T-helper 1 cell (primary cell): ENCODE data around the gene INPPL1.
"Not testable (repeated sequence)": the region's sequence is repeated elsewhere in the genome, so short reads cannot be mapped to it uniquely, and the experiment has no call there.

ENCODE experiments used
- DNase-seq, 5 donors: peaks; one replicate each; pipeline ENCODE4 v3.0.0-alpha.2; 2012 to 2020

The INPPL1 gene

DNA sequence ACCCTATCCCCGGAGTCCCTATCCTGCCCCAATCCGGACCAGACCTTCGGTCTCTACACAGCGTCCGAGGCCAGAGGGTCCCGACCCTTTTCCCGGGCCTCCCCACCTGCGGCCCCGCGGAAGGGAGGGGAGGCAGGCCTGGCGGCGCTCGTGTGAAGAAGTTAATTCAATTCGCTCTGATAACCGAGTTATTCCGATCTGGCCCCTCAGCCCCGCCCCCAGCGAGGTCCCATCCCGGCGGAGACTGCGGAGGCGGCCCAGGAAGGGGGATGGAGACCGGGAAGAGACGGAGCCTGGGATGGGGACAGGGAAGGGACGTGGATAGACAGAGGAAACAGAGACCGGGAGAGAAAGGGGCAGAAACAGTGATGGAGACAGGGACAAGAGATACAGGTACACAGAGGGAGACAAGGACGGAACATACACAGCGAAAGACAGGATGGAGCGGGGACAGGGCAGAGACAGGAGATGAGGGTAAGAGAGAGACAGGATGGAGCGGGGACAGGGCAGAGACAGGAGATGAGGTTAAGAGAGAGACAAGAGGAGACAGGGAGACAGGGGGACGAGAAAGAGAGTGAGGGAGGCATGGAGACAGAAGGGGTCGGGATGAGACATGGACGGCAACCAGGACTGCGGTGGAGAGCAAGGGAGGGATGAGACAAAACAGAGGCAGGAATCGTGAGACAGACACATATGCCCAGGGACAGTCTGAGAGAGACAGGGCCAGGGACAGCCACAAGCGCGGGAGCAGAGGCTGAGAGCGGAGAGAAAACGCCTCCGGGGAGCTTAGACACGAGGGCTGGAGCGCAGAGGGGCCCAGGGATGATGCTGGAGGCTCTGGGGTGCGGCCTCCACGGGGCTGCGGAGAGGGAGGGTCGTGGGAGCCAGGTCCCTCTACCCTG is 20.0 kb downstream of the INPPL1 start:
- DNase-seq, result no peak

DNA sequence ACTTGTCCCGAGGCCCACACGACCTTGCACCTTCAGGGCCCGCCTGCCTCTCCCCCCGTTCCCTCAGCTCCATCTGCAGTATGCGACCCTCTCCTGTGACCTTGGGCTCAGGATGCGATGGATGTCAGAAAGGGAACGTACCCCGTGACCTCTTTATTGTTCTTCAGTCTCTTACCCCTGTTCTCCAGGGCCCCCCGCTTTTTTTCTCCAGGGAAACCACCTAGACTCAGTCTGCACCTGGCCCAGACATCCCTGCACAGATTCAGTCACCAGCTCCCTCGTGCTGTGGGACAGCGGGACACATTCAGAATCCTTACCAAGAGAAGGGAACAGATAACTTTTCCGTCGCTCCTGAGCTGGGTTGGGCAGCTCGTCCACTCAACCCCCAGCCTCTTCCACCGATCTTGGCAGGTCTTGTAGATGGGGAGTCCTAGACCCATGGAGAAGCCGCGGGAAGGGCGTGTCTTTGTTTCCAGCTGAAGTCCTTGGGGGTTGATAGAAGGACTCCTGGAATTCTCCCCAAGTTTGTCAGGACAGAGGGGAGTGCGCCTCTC is 20.8 kb downstream of the INPPL1 start:
- no peak for DNase-seq

DNA sequence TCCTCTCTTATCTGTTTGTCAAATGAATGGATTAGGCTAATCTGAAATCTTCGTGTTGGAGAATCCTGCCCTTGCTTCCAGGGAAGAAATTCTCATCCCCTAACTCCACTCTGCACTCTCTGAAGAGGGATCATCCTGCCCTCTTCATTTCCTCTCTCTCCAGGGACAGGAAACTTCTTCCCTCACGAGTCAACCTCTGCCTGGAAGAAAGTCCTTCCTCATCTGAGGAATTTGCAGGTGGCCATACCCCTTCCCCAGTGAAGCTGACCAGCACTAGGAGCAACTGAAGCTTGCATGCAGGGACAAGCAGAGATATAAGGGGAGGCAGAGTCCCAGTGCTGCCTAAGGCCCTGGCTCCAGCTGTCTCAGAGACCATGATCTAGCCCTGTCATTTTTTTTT is 23.0 kb downstream of the INPPL1 start:
- no peak for DNase-seq

DNA sequence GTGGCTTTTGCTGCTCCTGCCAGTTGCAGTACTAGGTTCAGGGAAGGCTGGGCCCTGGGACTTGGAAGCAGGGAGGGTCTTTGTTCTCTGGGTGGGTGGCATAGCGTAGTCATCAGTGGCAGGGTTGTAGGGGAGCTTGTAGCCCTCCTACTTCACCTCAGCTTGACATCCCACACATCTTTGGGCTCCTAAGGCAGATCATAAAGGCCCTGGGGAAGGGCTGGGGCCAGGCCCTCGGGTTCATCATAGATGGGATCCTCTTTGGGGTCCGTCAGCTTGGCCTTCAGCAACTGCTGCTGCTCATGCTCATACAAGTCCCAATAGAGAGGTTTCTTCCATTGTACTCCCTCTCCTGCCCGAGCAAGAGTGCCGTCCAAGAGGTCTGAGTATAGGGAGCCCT is 25.4 kb downstream of the INPPL1 start:
- no peak for DNase-seq

DNA sequence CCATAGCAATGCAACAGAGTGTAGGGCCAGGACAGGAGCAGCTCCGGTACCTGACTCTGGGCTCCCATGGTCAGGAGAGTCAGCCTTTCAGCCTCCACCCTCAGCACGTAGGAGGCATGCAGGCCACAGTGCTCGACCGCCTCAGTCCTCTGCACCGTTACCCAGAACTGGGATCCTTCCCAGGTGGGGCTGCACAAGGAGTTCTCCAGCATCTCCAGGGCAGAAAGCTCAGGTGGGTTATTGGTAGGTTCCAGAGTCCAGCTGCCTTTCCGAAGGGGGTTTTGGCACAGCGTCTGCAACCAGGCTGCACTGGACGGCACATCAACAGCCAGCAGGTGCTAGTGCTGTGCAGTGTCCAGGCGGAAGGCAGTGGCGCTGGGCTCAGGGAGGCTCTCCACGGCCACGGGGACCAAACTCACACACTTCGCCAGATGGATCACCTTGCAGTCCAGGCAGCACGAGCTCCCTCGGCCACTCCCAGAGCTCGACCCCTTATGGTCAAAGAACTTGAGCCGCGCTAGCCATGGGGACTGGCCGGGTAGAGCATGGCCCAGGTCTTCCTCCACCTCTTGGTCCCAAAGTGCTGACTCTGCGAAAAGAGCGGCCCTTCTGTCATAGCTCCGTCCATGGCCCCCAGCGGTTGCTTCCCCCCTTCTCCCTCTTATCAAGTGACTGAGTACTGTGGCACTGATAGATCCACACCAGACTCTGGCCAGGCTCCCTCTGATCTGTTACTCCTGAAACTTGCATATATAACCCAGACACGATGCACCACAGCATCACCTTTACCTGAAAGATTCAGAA is 26.3 kb downstream of the INPPL1 start:
- DNase-seq, result no peak

DNA sequence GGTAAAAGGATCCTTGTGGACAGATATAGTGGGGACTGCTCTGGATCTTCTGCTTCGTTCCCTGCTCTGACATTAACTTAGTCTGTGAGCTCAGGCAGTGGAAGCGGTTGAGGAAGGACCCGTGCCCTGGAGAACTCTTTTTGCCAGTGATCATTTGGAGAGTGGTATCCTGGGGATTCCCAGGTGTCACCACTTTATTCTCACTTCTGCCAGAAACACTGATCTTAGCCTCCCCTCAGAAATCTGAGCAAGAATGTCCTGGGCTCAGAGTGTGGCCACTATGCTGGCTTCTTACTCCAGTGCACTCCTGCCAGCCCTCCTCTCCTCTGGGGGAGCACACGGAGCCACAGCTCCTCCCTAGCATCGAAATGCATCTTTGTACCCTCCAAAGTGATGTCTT is 27.0 kb downstream of the INPPL1 start:
- DNase-seq, result no peak

DNA sequence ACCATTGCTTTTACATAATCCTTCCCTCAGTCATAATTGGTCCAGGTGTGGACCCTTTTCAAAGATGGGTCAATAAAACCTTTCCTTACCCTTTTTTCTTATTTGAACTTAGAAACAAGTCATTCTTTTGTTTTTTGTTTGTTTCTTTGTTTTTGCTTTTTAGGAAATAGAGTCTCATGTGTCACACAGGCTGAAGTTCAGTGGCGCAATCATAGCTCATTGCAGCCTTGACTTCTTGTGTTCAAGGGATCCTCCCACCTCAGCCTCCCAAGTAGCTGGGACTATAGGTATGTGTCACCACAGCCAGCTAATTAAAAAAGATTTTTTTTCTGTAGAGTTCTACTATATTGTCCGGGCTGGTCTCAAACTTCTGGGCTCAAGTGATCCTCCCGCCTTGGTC is 28.8 kb downstream of the INPPL1 start:
- DNase-seq, result no peak

DNA sequence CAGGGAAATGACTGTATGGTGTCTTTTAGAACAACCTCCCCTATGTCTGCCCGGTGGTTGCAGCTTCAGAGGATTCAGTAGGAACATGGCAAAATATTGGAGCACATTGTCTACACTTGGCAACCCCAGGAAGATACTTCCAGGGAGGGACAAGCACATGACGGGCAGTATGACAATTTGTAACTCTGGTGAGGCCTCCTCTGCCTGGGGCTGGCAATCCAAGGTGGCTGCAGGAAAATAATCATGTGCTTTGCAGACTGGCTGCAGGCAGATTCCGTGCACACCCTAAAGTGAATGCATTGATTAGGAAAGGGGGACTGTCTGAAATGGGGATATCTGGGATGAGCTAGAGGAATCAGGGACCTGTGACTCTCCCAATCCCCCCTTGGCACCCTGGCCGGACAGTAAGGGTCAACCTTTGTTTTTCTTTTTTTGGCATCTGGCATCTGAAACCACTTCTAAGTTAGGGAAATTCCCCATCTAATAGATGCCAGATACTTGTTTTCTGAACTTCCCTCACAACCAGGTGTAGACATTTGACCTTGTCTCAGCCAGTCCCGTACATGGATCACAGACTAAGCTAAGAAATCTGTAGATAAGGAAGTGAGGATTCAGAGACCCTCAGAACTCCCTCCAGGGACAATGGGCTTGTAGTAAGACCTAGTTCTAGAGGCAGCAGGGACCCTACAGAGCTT is 29.9 kb downstream of the INPPL1 start:
- DNase-seq, result no peak

DNA sequence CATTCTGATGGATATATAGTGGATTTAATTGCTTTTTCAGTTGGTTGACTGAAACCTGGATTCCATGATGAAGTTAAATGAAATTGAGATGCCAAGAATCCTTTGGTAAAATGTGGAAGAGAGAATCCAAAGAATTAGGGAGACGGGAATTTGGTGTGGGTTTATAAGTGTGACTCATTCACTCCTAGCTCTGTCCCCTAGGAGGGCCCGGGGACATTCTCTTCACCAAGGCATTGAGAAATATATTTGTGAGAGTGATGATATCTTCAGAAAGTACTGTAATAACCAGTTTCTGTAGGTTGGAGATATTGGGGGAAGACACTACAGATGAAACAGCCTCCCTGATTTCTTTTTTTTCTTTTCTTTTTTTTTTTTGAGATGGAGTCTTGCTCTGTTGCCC is 33.0 kb downstream of the INPPL1 start:
- no peak for DNase-seq

DNA sequence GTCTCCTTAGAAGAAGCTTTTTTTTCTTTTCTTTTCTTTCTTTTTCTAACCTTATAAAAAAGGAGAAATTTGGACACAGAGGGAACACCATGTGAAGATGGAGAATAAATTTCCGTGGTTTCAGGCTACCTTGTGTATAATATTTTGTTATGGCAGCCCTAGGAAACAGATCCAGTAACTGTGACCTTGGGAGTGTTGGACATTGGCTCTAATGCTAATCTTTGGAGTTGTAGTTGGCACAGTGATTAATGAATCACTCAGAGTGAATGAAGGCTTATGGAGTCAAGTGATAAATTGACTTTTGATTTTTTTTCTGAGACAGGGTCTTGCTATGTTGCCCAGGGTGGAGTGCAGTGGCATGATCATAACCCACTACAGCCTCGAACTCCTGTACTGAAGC is 34.9 kb downstream of the INPPL1 start:
- DNase-seq, result no peak

DNA sequence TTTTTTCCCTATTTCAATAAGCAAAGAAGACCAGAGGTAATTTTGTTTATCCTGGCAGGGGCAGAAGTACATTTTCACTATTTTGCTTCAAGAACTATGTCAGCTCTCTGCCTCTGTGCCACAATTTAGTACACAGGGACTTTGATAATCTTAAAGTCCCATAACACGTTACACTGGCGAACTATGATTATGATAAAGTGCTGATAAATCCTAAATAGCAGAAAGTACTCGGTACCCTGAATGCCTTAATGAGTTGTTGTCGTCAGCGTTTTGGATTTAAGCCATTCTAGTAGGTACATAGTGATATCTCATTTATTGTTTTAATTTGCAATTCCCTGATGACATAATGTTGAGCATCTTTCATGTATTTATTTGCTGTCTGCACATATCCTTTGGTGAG is 36.0 kb downstream of the INPPL1 start:
- DNase-seq, result no peak

DNA sequence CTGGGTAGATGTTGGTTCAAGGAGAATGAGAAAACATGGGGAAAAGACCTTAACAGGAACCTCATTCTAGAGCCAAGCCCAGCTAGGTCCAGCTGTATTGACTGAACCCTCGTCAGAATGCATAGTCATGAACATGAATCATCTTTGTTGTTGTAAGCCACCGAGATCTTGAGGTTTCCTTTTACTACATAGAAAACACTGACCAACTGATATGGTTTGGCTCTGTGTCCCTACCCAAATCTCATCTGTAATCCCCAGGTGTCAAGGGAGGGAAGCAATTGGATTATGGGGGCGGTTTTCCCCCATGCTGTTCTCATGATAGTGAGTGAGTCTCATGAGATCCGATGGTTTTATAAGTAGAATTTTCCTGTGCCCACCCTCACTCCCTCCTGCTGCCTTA is 38.8 kb downstream of the INPPL1 start:
- DNase-seq, result no peak

DNA sequence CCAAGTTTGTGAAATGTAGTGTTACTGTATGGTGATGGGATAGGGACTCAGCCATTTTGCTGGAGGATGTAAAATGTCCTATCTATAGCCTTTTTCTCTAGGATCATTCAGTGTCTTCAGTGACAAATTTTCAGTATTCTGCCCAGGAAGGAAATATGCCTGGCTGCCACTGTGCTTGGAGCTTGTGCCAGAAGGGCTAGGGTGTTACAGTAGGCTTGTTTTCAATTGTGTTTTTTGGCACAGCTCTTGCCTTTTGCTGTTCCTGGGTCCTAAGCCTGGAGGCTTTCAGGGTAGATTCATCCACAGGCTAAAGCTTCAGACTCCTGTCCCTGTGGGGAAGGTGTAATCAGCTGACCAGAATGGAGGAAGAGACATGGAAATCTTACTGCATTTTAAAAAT is 41.4 kb downstream of the INPPL1 start:
- DNase-seq, result no peak

DNA sequence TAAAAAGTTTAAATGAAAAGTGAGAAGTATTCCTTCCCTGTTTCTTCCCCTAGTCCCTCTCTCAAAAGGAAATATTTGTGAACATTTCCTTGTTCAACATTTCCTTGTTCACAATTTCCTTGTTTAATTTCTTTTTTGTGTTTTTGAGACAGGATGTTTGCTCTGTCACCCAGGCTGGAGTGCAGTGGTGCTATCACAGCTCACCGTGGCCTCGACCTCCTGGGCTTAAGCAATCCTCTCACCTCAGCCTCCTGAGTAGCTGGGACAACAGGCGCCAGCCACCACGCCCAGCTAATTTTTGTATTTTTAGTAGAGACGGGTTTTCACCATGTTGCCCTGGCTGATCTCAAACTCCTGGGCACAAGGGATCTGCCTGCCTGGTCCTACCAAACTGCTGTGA is 42.4 kb downstream of the INPPL1 start:
- DNase-seq, result not testable (repeated sequence)

DNA sequence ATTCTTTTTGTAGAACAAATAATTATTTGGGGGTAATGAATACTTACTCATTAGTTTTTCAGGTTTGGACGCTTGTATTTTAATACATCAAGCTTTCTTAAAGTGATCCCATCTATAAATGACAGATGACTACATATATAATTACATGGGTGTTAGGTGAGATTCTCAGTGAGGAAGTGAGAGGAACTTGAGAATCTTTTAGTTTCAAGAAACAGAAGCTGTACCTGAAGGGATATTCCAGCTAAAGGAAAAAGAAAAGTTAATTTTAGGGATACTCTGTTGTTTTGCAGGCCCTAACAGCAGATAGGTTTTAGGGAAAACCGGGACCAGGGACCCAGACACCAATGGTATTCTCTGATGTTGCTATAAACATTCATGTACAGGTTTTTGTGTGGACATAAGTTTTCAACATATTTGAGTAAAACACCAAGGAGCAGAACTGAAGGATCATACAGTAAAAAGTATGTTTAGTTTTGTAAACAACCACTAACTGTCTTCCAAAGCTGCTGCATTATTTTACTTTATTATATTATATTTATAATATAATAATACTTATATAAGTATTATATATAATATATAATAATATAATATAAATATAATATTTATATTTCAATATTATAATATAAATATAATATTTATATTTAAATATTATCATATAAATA is 43.5 kb downstream of the INPPL1 start:
- no peak for DNase-seq

DNA sequence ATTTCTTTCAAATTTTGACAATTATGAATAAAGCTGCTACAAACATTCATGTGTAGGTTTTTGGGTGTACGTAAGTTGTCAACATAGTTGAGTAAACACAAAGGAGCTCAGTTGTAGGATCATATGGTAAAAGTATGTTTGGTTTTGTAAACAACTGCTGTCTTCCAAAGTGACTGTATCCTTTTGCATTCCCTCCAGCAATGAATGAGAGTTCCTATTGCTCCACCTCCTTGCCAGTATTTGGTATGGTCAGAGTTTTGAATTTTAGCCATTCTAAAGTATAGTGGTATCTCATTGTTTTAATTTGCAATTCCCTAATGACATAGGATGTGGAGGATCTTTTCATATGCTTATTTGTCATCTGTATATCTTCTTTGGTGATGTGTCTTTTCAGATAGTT is 47.4 kb downstream of the INPPL1 start:
- no peak for DNase-seq

DNA sequence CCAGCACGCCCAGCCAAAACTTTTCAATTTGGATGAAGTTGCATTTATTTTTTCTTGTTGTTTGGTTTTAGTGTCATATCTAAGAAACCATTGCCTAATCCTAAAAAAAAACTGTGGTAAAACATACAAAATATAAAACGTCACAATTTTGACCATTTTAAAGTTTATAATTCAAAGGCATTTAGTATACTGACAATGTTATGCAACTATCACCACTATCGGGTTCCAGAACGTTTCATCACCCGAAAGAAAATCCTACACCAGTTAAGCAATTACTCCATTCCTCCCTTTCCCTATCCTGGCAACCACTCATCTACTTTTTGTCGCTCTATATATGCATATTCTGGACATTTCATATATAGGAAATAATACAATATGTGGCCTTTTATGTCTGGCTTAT is 49.9 kb downstream of the INPPL1 start:
- DNase-seq, result no peak

DNA sequence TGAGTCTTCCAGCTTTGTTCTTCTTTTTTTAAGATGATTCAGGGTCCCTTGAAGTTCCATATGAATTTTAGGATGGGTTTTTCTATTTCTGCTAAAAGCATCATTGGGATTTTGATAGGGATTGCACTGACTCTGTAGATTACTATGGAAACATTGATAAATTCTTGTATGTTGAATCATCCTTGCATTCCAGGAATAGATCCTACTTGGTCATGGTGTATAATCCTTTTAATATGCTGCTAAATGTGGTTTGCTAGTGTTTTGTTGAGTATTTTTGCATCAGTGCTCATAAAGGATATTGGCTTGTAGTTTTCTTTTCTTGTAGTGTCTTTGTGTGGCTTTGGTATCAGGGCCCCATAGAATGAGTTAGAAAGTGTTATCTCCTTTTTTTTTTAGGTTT is 54.3 kb downstream of the INPPL1 start:
- no peak for DNase-seq

DNA sequence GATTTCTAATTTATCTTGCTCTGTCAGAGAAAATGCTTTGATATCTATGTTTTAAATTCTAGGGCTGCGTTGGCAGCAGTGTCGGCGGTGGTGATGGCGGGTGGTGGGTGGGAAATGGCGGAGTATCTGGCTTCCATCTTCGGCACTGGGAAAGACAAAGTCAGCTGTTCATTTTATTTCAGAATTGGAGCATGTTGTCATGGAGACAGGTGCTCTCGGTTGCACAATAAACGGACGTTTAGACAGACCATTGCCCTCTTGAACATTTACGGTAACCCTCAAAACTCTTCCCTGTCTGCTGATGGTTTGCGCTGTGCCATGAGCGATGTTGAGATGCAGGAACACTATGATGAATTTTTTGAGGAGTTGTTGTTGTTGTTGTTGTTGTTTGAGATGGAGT is 55.5 kb downstream of the INPPL1 start:
- DNase-seq, result no peak

DNA sequence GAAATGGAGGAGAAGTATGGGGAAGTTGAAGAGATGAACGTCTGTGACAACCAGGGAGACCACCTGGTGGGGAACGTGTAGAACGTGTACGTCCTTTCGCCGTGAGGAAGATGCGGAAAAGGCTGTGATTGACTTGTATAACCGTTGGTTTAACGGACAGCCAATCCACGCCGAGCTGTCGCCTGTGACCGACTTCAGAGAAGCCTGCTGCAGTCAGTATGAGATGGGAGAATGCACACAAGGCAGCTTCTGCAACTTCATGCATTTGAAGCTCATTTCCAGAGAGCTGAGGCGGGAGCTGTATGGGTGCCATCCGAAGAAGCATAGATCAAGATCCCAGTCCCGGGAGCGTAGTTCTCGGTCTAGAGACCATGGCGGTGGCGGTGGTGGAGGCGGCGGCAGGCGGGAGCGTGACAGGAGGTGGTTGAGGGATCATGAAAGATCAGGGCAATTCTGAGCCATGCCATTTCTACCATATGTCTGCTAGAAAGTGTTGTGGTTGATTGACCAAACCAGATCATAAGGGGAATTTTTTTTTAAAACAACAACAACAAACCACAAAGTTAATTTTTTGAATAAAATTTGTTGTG is 56.3 kb downstream of the INPPL1 start:
- DNase-seq, result no peak

DNA sequence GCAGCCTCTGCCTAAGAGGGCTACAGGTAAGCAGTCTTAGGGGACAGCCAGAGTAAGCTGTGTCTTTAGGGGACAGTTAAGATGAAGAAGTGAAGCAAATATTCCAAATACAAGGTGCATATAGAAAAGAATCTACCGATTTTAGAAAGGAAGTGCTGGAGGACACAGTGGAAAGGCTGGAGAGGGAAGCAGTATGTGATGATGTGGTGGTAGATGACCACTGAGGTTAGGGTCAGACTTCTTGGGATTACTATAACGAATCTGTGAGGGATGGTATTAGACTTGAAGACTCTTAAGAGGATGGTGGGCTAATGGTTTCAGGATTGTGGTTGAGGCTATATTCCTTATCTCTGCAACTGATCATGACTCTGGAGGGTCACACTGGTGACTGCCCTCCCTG is 59.4 kb downstream of the INPPL1 start:
- DNase-seq, result no peak

DNA sequence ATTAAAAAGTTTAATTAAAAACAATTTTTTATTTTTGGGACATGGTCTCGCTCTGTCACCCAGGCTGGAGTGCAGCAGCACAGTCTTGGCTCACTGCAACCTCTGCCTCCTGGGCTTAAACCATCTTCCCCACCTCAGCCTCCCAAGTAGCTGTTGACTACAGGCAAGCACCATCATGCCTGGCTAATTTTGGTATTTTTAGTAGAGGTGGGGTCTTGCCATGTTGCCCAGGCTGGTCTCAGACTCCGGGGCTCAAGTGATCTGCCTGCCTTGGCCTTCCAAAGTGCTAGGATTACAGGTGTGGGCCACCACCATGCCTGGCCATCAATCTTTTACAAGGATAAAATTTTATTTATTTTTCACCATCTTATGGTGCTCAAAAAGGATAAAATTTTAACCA is 62.7 kb downstream of the INPPL1 start:
- no peak for DNase-seq
